A549 (cell line): Measurements from ENCODE around the gene NPSR1. TPM values are rescaled to one million over a fixed set of nuclear protein-coding genes. Genes with fewer than 3 reads are reported as not detected.

ENCODE experiments used
- ATAC-seq, 2 experiments: fragments of 200-7000 bp in 1 of 2; fragments of >200 bp in 1 of 2; cut with Nextera tagmentation in 1 of 2; cut with Tn5 transposase in 1 of 2; 3 replicates each; pipeline versions ENCODE4 v1.8.0 to v1.9.1; 2018 to 2020; ENCODE audit warnings: mild to moderate bottlenecking in 1 of 2, moderate library complexity in 1 of 2
- CTCF ChIA-PET: fragments of 300-600 bp; sonication (Branson Sonifier 250); formaldehyde crosslinking; extraction: SDS; loops from one replicate; lab custom pipeline; 2021; ENCODE audit warnings: antibody characterized with exemption, inconsistent platforms; lab: Yijun Ruan, JAX
- POLR2A ChIA-PET: fragments of 350-600 bp; formaldehyde crosslinking; extraction: SDS; loops from one replicate; lab custom pipeline; 2021; ENCODE audit warnings: antibody characterized with exemption, inconsistent platforms; lab: Yijun Ruan, JAX
- DNase-seq, 2 experiments: peaks; one replicate each; pipeline versions ENCODE4 v3.0.0 to v3.0.0-alpha.2; 2011 to 2016; ENCODE audit warnings: low read depth in 1 of 2, low spot score in 1 of 2
- FAIRE-seq: peaks from 2 replicates; lab custom pipeline; 2011; peaks lifted over from hg19 to GRCh38; lab: Jason Lieb, UNC
- H3K27ac ChIP-seq, 2 experiments: fragments of >200 bp; sonication (Bioruptor Twin); formaldehyde crosslinking; 3 replicates each; pipeline ENCODE4 v1.5.1; 2016 to 2017
- H3K4me1 ChIP-seq: fragments of >200 bp; sonication (Bioruptor Twin); formaldehyde crosslinking; 3 replicates; pipeline ENCODE4 v1.6.1; 2016
- H3K4me2 ChIP-seq: fragments of >200 bp; sonication (Bioruptor Twin); formaldehyde crosslinking; 3 replicates; pipeline ENCODE4 v1.6.1; 2016
- H3K4me3 ChIP-seq: fragments of >200 bp; sonication (Bioruptor Twin); formaldehyde crosslinking; 3 replicates; pipeline ENCODE4 v1.5.1; 2016
- H3K9me3 ChIP-seq: fragments of >200 bp; sonication (Bioruptor Twin); formaldehyde crosslinking; 3 replicates; pipeline ENCODE4 v1.6.1; 2016
- BHLHE40 ChIP-seq: IDR thresholded peaks from 2 replicates; pipeline ENCODE4 v1.6.1; 2012; ENCODE audit warnings: low read depth, low read length, inconsistent platforms
- CBX8 ChIP-seq: fragments of 200-600 bp; sonication (generic); IDR thresholded peaks from 2 replicates; pipeline ENCODE4 v1.6.1; 2016
- CEBPB ChIP-seq, 2 experiments: fragments of >200 bp in 1 of 2; sonication (Bioruptor Twin) in 1 of 2; formaldehyde crosslinking in 1 of 2; IDR thresholded peaks; 2 replicates each; pipeline ENCODE4 v1.6.1; 2012 to 2016
- E2F6 ChIP-seq: IDR thresholded peaks from 2 replicates; pipeline ENCODE4 v1.6.1; 2012; ENCODE audit warnings: low read depth, borderline replicate concordance
- EHF ChIP-seq: fragments of 250-450 bp; sonication (Bioruptor Pico); IDR thresholded peaks from 2 replicates; pipeline ENCODE4 v1.5.0; 2020; ENCODE audit warnings: mild to moderate bottlenecking
- EHMT2 ChIP-seq: fragments of 200-600 bp; sonication (generic); IDR thresholded peaks from 2 replicates; pipeline ENCODE4 v1.6.1; 2016; ENCODE audit warnings: antibody characterized with exemption, low read depth, mild to moderate bottlenecking, moderate library complexity
- EP300 ChIP-seq, 2 experiments: fragments of >200 bp; sonication (Bioruptor Twin); formaldehyde crosslinking; IDR thresholded peaks; 2 replicates in 1 of 2; 3 replicates in 1 of 2; pipeline ENCODE4 v1.6.1; 2016 to 2017
- FOSB ChIP-seq: fragments of 250-450 bp; sonication (Bioruptor Pico); IDR thresholded peaks from 2 replicates; pipeline ENCODE4 v1.5.0; 2020; ENCODE audit warnings: mild to moderate bottlenecking, moderate library complexity
- FOSL2 ChIP-seq, 2 experiments: fragments of 450-650 bp in 1 of 2; fragments of >200 bp in 1 of 2; sonication (Bioruptor Twin) in 1 of 2; formaldehyde crosslinking; IDR thresholded peaks; 2 replicates each; pipeline versions ENCODE4 v1.5.0 to v1.6.1; 2016 to 2020; ENCODE audit warnings: mild to moderate bottlenecking in 1 of 2, moderate library complexity in 1 of 2
- GATA3 ChIP-seq: IDR thresholded peaks from 2 replicates; pipeline ENCODE4 v1.6.1; 2012; ENCODE audit warnings: borderline replicate concordance
- HEYL ChIP-seq: fragments of 250-450 bp; sonication (Bioruptor Pico); IDR thresholded peaks from 2 replicates; pipeline ENCODE4 v1.8.0; 2021; ENCODE audit warnings: mild to moderate bottlenecking, moderate library complexity
- HOXA7 ChIP-seq: fragments of 250-450 bp; sonication (Bioruptor Pico); IDR thresholded peaks from 2 replicates; pipeline ENCODE4 v1.5.0; 2020; ENCODE audit warnings: mild to moderate bottlenecking, moderate library complexity
- JUN ChIP-seq, 2 experiments: fragments of >200 bp; sonication (Bioruptor Twin); formaldehyde crosslinking; IDR thresholded peaks; 2 replicates in 1 of 2; 3 replicates in 1 of 2; pipeline ENCODE4 v1.6.1; 2016 to 2017
- JUNB ChIP-seq: fragments of >200 bp; sonication (Bioruptor Twin); formaldehyde crosslinking; IDR thresholded peaks from 2 replicates; pipeline ENCODE4 v1.6.1; 2016
- KDM5A ChIP-seq: fragments of 200-600 bp; sonication (generic); IDR thresholded peaks from 2 replicates; pipeline ENCODE4 v1.6.1; 2016; ENCODE audit warnings: antibody characterized with exemption, mild to moderate bottlenecking
- MAFK ChIP-seq: fragments of 450-650 bp; IDR thresholded peaks from 2 replicates; pipeline ENCODE4 v1.6.1; 2014; ENCODE audit not compliant: partially characterized antibody
- MAX ChIP-seq: IDR thresholded peaks from 2 replicates; pipeline ENCODE4 v1.6.1; 2012
- MYC ChIP-seq: IDR thresholded peaks from 2 replicates; pipeline ENCODE4 v1.6.1; 2012; ENCODE audit warnings: mild to moderate bottlenecking, inconsistent platforms, low read length, improper control_type of control experiment, borderline replicate concordance
- NFE2L2 ChIP-seq: fragments of 150-350 bp; conservative IDR thresholded peaks from 2 replicates; pipeline ENCODE4 v1.6.1; 2014; ENCODE audit warnings: low read length
- PHF8 ChIP-seq: fragments of 200-600 bp; sonication (generic); IDR thresholded peaks from 2 replicates; pipeline ENCODE4 v1.6.1; 2016; ENCODE audit warnings: low read depth, mild to moderate bottlenecking, antibody characterized with exemption, moderate library complexity, borderline replicate concordance
- RAD21 ChIP-seq, 2 experiments: fragments of >200 bp in 1 of 2; sonication (Bioruptor Twin) in 1 of 2; formaldehyde crosslinking in 1 of 2; IDR thresholded peaks in 1 of 2; conservative IDR thresholded peaks in 1 of 2; 2 replicates in 1 of 2; 3 replicates in 1 of 2; pipeline ENCODE4 v1.6.1; 2012 to 2018; ENCODE audit warnings: inconsistent platforms in 1 of 2
- RCOR1 ChIP-seq: fragments of 150-350 bp; IDR thresholded peaks from 2 replicates; pipeline ENCODE4 v1.6.1; 2014; ENCODE audit warnings: antibody characterized with exemption, low read length, low read depth
- RNF2 ChIP-seq: fragments of 200-600 bp; sonication (generic); IDR thresholded peaks from 2 replicates; pipeline ENCODE4 v1.6.1; 2016; ENCODE audit warnings: low read depth, mild to moderate bottlenecking, antibody characterized with exemption, moderate library complexity, borderline replicate concordance
- USF2 ChIP-seq: fragments of 450-650 bp; IDR thresholded peaks from 2 replicates; pipeline ENCODE4 v1.6.1; 2014; ENCODE audit warnings: antibody characterized with exemption
- ZC3H11A ChIP-seq: fragments of 450-650 bp; IDR thresholded peaks from 2 replicates; pipeline ENCODE4 v1.6.1; 2014; ENCODE audit warnings: antibody characterized with exemption, mild to moderate bottlenecking
- ZFP36 ChIP-seq: fragments of 450-650 bp; IDR thresholded peaks from 2 replicates; pipeline ENCODE4 v1.6.1; 2014; ENCODE audit warnings: borderline replicate concordance; ENCODE audit not compliant: partially characterized antibody
- WGBS: methylation state at CpG from one replicate; pipeline ENCODE4 v1.1.6; 2017; ENCODE audit errors: missing lambda C conversion rate; 5-methylcytosine and 5-hydroxymethylcytosine counted together
- polyA plus RNA-seq, 4 experiments: library from polyadenylated mRNA; depleted of rRNA in 3 of 4; stranded (reverse); fragments of >200 nt; fragmentation: RNase III in 1 of 4; extraction: RNeasy Plus Mini Kit Qiagen cat#74134 plus additional on column Dnase treatment in 1 of 4; gene quantifications; 2 replicates in 3 of 4; 3 replicates in 1 of 4; pipeline ENCODE4 v1.2.3, GENCODE V29; 2011 to 2017
- TF ChIP-seq, protein P1 (sequence below): fragments of 250-450 bp; sonication (Bioruptor Pico); IDR thresholded peaks from 2 replicates; pipeline ENCODE4 v1.5.0; 2020; ENCODE audit warnings: low read depth, mild to moderate bottlenecking, moderate library complexity

The NPSR1 gene
- polyA plus RNA-seq, 2 of the 4 experiments (the other 2 are of a cell fraction), result not detected

DNA sequence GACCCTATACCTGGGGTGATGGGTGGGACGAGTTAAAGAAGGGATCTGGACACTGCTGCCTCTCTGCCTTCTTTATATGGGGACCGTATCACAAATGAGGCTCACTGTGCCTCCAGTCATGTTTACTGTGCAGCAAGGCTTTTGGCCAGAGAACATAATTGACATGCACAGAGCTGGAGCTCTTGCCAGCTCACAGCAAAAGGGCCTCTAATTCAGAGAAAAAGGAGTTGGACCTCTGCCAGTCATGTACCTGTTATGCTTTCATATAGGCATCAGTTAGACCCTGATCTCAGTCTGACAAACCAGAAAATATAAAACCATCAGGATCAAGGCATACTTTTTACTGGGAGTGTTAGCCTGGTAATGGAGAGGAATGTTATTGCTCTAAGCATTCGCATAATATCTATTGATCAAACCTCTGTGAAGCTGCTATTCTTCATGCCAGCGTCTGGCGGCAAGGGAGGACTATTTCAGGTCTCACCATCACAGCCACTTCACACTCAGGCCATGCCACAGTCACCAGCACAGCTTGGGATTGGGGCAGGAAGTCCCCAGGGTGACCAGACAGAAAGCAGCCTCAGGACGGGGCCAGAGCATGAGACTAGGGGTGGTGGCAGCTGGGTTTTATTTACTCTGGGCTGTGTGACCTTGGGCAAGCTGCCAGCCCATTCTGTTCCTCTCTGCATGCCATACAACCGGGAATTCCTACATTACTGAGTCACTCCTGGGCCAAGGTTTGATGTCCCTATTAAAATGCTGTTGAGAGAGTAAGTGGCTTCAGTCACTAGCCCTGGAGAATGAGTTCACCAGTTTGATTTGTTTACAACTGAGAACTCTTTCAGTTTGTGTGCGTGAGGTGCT is 90.1 kb downstream of the NPSR1 start:
- H3K4me1 ChIP-seq, result peaks cover 36% of the 10 kb centered on the region
- FAIRE-seq (peak; percentile 91), ATAC-seq (peak; percentile 92 to 95), DNase-seq (peak; percentile 74 to 89)
- no peak overlapping the region for H3K4me3 ChIP-seq
- POLR2A ChIA-PET, result no interaction called here
- peaks cover 3% of the 10 kb centered on the region; the same call in 2 of the 3 replicates for H3K9me3 ChIP-seq
- 17% methylated on average over 8 of the region's 8 CpGs for WGBS
- H3K27ac ChIP-seq, result peak overlapping the region; percentile 64 to 82
- CTCF ChIA-PET, result interaction anchor here (0.8 to 1.2 kb wide), 5 partner anchors 9 to 428 kb away, joined by 3 to 4 read pairs (median 3); no protein-coding TSS in a partner anchor
- H3K4me2 ChIP-seq, result peak overlapping the region; percentile 71
- no peak for TF ChIP-seq MYC
- 0 out of 2 replicates have a peak, but pooled peaks have one; percentile 24 for TF ChIP-seq E2F6
- TF ChIP-seq JUNB, result peak; percentile 85
- peak; percentile 70; the same call in 1 of the 2 replicates for TF ChIP-seq GATA3
- TF ChIP-seq JUN (IDR thresholded peaks at IDR 0.05), result peak; percentile 31 to 80; a peak in 3 of 5 replicates
- no peak for TF ChIP-seq EHMT2
- TF ChIP-seq HEYL, result no peak
- TF ChIP-seq ZFP36, result peak; percentile 71
- no peak for TF ChIP-seq MAFK
- peak in 1 of 2 experiments; percentile 21; a peak in 1 of 4 replicates for TF ChIP-seq CEBPB (IDR thresholded peaks at IDR 0.05)
- peak; percentile 57 for TF ChIP-seq FOSL2 (IDR thresholded peaks at IDR 0.05)
- TF ChIP-seq FOSL2 (CRISPR knock-in tag; IDR thresholded peaks at IDR 0.05), result peak; percentile 76
- peak; percentile 31 to 73; a peak in 3 of 5 replicates for TF ChIP-seq EP300 (IDR thresholded peaks at IDR 0.05)
- TF ChIP-seq MAX, result peak; percentile 69
- TF ChIP-seq RAD21 (conservative IDR thresholded peaks at IDR 0.05 in 1 of 2, IDR thresholded peaks at IDR 0.05 in 1 of 2), result peak in 1 of 2 experiments; percentile 47; a peak in 2 of 5 replicates
- TF ChIP-seq, all 56 proteins: peak for 10

- Histone ChIP-seq H3K27ac (peak overlapping the region; percentile 64 to 82), H3K9me3 (no peaks in the 10 kb centered on the region), H3K4me3 (no peak overlapping the region), H3K4me2 (peak overlapping the region; percentile 71), H3K4me1 (peaks cover 36% of the 10 kb centered on the region)
- WGBS, result 65% methylated on average over 2 of the region's 2 CpGs
- TF ChIP-seq JUN (IDR thresholded peaks at IDR 0.05), result 0 out of 5 replicates have a peak, but pooled peaks of 1 of the 2 experiments have one; percentile 13
- TF ChIP-seq BHLHE40, result no peak
- CTCF ChIA-PET, result interaction anchor here (1.1 to 1.2 kb wide), 2 partner anchors 50 to 427 kb away, joined by 3 to 4 read pairs; no protein-coding TSS in a partner anchor
- no peak for FAIRE-seq
- ATAC-seq, result peak; percentile 32 to 54; a peak in 5 of 6 replicates
- no peak for DNase-seq
- POLR2A ChIA-PET, result no interaction called here
These were observed 90.7 kb downstream of the NPSR1 start for GRCh38 chr7:34748728-34749089.

DNA sequence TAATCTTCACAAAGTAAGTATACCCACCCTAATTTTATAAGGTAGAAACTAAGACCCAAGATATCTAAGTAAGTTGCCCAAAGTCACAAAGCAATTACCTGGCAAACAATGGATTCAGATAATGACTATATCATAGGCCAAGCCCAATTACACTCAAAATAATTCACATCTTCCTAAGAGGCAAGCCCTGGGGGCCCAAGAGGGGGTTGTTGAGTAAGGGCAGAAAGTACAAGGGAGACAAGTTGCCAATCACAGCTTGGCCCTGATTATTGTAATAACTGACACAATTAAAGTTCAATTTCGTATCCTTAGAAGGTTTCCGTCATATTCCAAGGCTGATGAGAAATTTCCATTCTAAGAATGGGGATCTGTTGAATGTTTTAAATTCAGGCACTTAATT is 91.4 kb downstream of the NPSR1 start:
- Histone ChIP-seq H3K27ac (peak overlapping the region; percentile 64 to 82; a peak in 5 of 6 replicates), H3K9me3 (no peaks in the 10 kb centered on the region), H3K4me2 (no peak overlapping the region; the same call in 2 of the 3 replicates), H3K4me1 (peaks cover 36% of the 10 kb centered on the region), H3K4me3 (no peak overlapping the region)
- DNase-seq (no peak), ATAC-seq (no peak), FAIRE-seq (no peak)
- TF ChIP-seq RCOR1, result no peak
- TF ChIP-seq USF2, result no peak
- TF ChIP-seq EHF (CRISPR knock-in tag), result no peak
- TF ChIP-seq FOSB (CRISPR knock-in tag), result no peak
- TF ChIP-seq ZC3H11A, result no peak
- TF ChIP-seq FOSL2 (IDR thresholded peaks at IDR 0.05), result no peak
- TF ChIP-seq FOSL2 (CRISPR knock-in tag; IDR thresholded peaks at IDR 0.05), result no peak
- no peak for TF ChIP-seq NFE2L2
- TF ChIP-seq CBX8, result no peak
- no peak for TF ChIP-seq HOXA7 (CRISPR knock-in tag)
- TF ChIP-seq RNF2, result no peak
- TF ChIP-seq, protein P1, sequence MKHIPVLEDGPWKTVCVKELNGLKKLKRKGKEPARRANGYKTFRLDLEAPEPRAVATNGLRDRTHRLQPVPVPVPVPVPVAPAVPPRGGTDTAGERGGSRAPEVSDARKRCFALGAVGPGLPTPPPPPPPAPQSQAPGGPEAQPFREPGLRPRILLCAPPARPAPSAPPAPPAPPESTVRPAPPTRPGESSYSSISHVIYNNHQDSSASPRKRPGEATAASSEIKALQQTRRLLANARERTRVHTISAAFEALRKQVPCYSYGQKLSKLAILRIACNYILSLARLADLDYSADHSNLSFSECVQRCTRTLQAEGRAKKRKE (CRISPR knock-in tag), result no peak
- TF ChIP-seq HEYL, result no peak
- no peak for TF ChIP-seq ZFP36
- no peak for TF ChIP-seq KDM5A
- TF ChIP-seq PHF8, result no peak
- CTCF ChIA-PET, result interaction anchor here (0.9 to 1.3 kb wide), 2 partner anchors 287 to 615 kb away, joined by 3 read pairs; no protein-coding TSS in a partner anchor
- POLR2A ChIA-PET, result no interaction called here
- WGBS, result 97% methylated on average over 2 of the region's 2 CpGs
